Karpas-422 (cell line): Measurements from ENCODE around the gene ZNF282. TPM values are rescaled to one million over a fixed set of nuclear protein-coding genes. Genes with fewer than 3 reads are reported as not detected.

ENCODE experiments used
- DNase-seq: peaks from one replicate; pipeline ENCODE4 v3.0.0-alpha.2; 2015
- H2AFZ ChIP-seq: fragments of 200-600 bp; sonication (generic); 2 replicates; pipeline ENCODE4 v1.6.1; 2014; ENCODE audit warnings: antibody characterized with exemption, low read length, mixed read lengths
- H3K27ac ChIP-seq: fragments of 200-600 bp; sonication (generic); 2 replicates; pipeline ENCODE4 v1.5.1; 2014; ENCODE audit warnings: mild to moderate bottlenecking, low read length, moderate library complexity
- H3K27me3 ChIP-seq: fragments of 200-600 bp; sonication (generic); 2 replicates; pipeline ENCODE4 v1.6.1; 2014; ENCODE audit warnings: low read length, mixed read lengths
- H3K36me3 ChIP-seq: fragments of 200-600 bp; sonication (generic); 2 replicates; pipeline ENCODE4 v1.6.1; 2014; ENCODE audit warnings: low read length, mixed read lengths; ENCODE audit not compliant: insufficient read depth
- H3K4me1 ChIP-seq: fragments of 200-600 bp; sonication (generic); 2 replicates; pipeline ENCODE4 v1.6.1; 2014; ENCODE audit warnings: mild to moderate bottlenecking, low read length, mixed read lengths
- H3K4me2 ChIP-seq: fragments of 200-600 bp; sonication (generic); 2 replicates; pipeline ENCODE4 v1.6.1; 2014; ENCODE audit warnings: low read length, low read depth, mild to moderate bottlenecking; ENCODE audit not compliant: poor library complexity, severe bottlenecking
- H3K4me3 ChIP-seq: fragments of 200-600 bp; sonication (generic); 2 replicates; pipeline ENCODE4 v1.5.1; 2014; ENCODE audit warnings: mild to moderate bottlenecking, antibody characterized with exemption, low read length, mixed read lengths
- H3K79me2 ChIP-seq: fragments of 200-600 bp; sonication (generic); 2 replicates; pipeline ENCODE4 v1.6.1; 2014; ENCODE audit warnings: mild to moderate bottlenecking, low read length, mixed read lengths
- H3K9ac ChIP-seq: fragments of 200-600 bp; sonication (generic); 2 replicates; pipeline ENCODE4 v1.6.0; 2014; ENCODE audit warnings: low read length
- H3K9me2 ChIP-seq: fragments of 200-600 bp; sonication (generic), shearing (Covaris generic); replicated peaks from 2 replicates; pipeline ENCODE4 v1.6.0; 2014; ENCODE audit warnings: mild to moderate bottlenecking, low read length, moderate library complexity; ENCODE audit not compliant: insufficient read depth
- H3K9me3 ChIP-seq: fragments of 300-700, 200-600 bp; sonication (generic); 2 replicates; pipeline ENCODE4 v1.6.1; 2014; ENCODE audit warnings: low read length, mixed read lengths
- H4K20me1 ChIP-seq: fragments of 200-600 bp; sonication (generic); 2 replicates; pipeline ENCODE4 v1.6.1; 2014; ENCODE audit warnings: mild to moderate bottlenecking, antibody characterized with exemption, low read length, low read depth; ENCODE audit not compliant: insufficient read depth
- total RNA-seq: library from RNA; depleted of rRNA; stranded (reverse); fragments of >200 nt; shearing (Covaris generic); gene quantifications from 2 replicates; pipeline ENCODE4 v1.2.3, GENCODE V29; 2014; ENCODE audit warnings: low replicate concordance

ZNF282 gene
- total RNA-seq, 1 experiment from 2014 or later = 20.8 TPM

DNA sequence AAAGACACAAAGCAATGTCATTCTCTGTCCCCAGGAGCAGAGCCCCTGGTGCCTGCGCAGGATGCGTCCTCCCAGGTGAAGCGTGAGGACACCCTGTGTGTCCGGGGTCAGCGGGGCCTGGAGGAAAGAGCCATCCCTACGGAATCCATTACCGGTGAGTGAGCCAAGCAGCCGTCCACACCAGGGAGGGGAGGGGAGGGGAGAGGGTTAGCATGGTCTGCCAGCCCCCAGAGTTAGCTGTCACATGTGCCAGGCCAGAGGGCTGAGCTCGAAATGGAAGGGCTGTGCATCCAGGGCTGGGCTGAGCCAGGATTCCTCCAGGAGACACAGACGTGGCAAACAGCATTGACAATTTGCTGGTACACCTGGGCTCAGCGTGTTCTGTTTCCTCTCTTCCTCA is 15.2 kb downstream of the ZNF282 start:
- H2AFZ ChIP-seq = no peak overlapping the region
- H3K79me2 ChIP-seq = no peaks in the 10 kb centered on the region; the same call in 1 of the 2 replicates
- H3K4me3 ChIP-seq = no peak overlapping the region
- H3K27ac ChIP-seq = no peak overlapping the region
- no peaks in the 10 kb centered on the region for H3K9me3 ChIP-seq
- DNase-seq = no peak
- no peaks in the 10 kb centered on the region for H3K4me1 ChIP-seq
- H4K20me1 ChIP-seq = no peaks in the 10 kb centered on the region
- H3K9ac ChIP-seq = no peak overlapping the region
- H3K36me3 ChIP-seq = peaks cover 42% of the 10 kb centered on the region
- no peaks in the 10 kb centered on the region for H3K9me2 ChIP-seq
- no peaks in the 10 kb centered on the region for H3K27me3 ChIP-seq
- H3K4me2 ChIP-seq = no peak overlapping the region

DNA sequence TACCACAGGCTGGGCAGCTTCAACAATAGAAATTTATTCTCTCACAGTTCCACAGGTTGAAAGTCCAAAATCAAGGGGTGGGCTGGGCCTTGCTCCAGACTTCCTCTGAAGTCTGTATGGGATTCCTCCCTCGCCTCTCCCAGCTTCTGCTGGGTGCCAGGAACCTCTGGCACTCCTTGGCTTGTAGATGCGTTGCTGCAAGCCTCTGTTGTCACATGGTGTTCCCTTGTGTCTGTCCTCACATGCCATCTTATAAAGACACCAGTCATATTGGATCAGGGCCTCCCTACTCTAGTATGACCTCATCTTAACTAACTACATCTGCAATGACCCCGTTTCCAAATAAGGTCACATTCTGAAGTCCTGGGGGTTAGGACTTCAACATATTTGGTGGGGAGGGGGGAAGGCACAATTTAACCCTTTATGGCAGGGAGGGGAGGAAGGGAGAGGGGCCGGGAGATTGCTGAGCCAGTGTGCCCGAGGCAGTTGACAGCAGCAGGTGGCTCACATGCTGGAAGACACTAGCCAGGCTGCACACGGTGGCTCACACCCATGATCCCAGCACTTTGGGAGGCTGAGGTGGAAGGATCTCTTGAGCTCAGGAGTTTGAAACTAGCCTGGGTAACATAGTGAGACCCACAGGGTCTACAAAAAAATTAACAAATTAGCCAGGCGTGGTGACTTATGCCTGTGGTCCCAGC is 18.8 kb downstream of the ZNF282 start:
- no peak overlapping the region for H3K4me3 ChIP-seq
- no peak overlapping the region for H2AFZ ChIP-seq
- H3K9me3 ChIP-seq = no peaks in the 10 kb centered on the region
- H4K20me1 ChIP-seq = no peaks in the 10 kb centered on the region; the same call in 1 of the 2 replicates
- no peaks in the 10 kb centered on the region; the same call in 1 of the 2 replicates for H3K79me2 ChIP-seq
- H3K36me3 ChIP-seq = peaks cover 47% of the 10 kb centered on the region
- H3K4me1 ChIP-seq = no peaks in the 10 kb centered on the region
- H3K9me2 ChIP-seq = no peaks in the 10 kb centered on the region
- H3K4me2 ChIP-seq = no peak overlapping the region
- no peak overlapping the region for H3K27ac ChIP-seq
- H3K27me3 ChIP-seq = no peaks in the 10 kb centered on the region
- H3K9ac ChIP-seq = no peak overlapping the region
- DNase-seq = no peak

DNA sequence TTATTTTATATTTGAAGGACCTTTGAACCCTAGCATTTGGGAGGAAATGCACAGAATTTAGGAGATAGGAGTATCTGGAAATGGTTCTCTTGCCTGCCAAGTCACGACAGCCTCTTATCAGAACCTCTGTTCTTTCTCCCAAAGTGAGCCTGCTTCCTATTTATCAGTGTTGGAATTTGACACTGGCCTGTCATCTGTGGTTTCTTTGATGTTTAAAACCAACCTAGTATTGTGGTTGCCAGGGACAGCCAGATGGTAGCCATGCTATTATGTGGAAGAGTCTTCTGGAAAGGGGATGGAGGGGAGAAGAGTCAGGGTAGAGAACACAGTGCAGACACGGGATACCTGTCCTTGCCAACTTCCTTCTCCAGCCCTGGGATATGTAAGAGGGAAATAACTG is 21.1 kb downstream of the ZNF282 start:
- no peaks in the 10 kb centered on the region; the same call in 1 of the 2 replicates for H3K79me2 ChIP-seq
- no peaks in the 10 kb centered on the region for H3K9me3 ChIP-seq
- peaks cover 38% of the 10 kb centered on the region for H3K36me3 ChIP-seq
- no peaks in the 10 kb centered on the region for H3K9me2 ChIP-seq
- H3K27ac ChIP-seq = no peak overlapping the region
- H4K20me1 ChIP-seq = no peaks in the 10 kb centered on the region; the same call in 1 of the 2 replicates
- DNase-seq = no peak
- H3K4me1 ChIP-seq = no peaks in the 10 kb centered on the region
- H3K27me3 ChIP-seq = no peaks in the 10 kb centered on the region
- H3K9ac ChIP-seq = no peak overlapping the region
- H3K4me3 ChIP-seq = no peak overlapping the region
- H3K4me2 ChIP-seq = no peak overlapping the region
- H2AFZ ChIP-seq = no peak overlapping the region

DNA sequence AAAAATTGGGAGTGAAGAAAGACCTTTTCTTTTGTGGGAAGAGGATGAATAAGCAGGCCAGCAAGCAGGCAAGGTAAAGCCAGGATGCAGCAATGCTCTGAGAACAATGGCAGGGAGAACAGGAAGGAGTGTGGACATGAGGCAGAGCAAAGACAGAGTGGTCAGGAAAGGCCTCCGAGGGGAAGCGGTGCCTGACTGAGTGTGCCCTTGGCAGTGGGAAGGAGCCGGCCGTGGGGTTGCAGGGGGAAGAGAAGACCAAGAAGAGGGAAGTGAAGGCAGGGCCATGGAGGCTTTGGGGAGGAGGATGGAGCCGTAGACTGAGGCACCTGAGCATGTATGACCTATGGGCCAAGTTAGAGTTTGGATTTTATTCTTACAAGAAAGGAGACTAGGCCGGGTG is 22.2 kb downstream of the ZNF282 start:
- Histone ChIP-seq H3K27me3 (no peaks in the 10 kb centered on the region), H3K9me2 (no peaks in the 10 kb centered on the region), H3K4me3 (no peak overlapping the region), H3K9ac (no peak overlapping the region), H2AFZ (no peak overlapping the region), H3K36me3 (peaks cover 30% of the 10 kb centered on the region), H3K79me2 (no peaks in the 10 kb centered on the region; the same call in 1 of the 2 replicates), H4K20me1 (no peaks in the 10 kb centered on the region; the same call in 1 of the 2 replicates), H3K4me1 (no peaks in the 10 kb centered on the region), H3K27ac (no peak overlapping the region), H3K9me3 (no peaks in the 10 kb centered on the region), H3K4me2 (no peak overlapping the region)
- no peak for DNase-seq

DNA sequence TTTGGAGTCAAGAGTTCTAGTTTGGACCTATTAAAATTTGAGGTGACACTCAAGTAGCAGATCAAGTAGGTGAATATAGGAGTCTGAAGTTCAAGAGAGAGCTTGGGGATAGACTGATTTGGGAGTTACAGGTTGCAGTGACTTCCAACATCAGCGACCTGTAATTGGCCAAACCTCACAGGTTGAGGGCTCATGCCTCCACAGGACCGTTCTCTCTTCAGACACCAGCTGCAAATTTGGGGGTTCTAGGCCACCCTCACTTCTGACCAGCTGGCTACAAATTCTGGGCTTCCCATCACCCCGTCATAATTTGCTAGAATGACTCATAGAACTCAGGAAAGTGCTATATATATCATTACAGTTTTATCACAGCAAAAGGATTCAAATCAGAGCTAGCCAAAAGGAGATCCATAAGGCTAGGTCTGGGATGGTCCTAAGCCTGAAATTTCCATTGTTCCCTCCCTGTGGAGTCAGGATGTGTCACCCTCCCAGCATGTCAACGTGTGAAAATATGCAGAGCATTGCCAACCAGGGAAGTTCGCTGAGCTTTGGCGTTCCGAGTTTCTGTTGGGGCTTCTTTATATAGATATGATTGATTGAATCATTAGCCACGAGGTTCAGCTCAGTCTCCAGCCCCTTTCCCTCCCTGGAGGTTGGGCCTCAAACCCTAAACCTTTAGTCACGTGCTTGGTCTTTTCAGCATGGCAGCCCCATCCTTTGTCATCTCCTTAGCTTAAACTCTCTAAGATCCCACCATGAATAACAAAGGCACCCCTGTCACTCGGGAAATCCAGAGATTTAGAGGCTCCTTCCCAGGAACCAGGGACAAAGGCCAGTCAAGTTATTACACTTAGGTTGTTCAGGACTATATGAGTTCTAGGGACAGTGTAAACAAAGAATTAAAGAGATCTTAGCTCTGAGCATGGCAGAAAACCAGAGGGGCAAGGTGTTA is 23.4 kb downstream of the ZNF282 start:
- H3K27ac ChIP-seq = no peak overlapping the region
- H3K4me1 ChIP-seq = no peaks in the 10 kb centered on the region
- peaks cover 22% of the 10 kb centered on the region for H3K36me3 ChIP-seq
- H3K4me2 ChIP-seq = no peak overlapping the region
- DNase-seq = no peak
- H3K9me3 ChIP-seq = no peaks in the 10 kb centered on the region
- no peaks in the 10 kb centered on the region; the same call in 1 of the 2 replicates for H4K20me1 ChIP-seq
- H3K9ac ChIP-seq = no peak overlapping the region
- H3K9me2 ChIP-seq = no peaks in the 10 kb centered on the region
- no peaks in the 10 kb centered on the region for H3K27me3 ChIP-seq
- H3K4me3 ChIP-seq = no peak overlapping the region
- H3K79me2 ChIP-seq = no peaks in the 10 kb centered on the region; the same call in 1 of the 2 replicates
- H2AFZ ChIP-seq = no peak overlapping the region

DNA sequence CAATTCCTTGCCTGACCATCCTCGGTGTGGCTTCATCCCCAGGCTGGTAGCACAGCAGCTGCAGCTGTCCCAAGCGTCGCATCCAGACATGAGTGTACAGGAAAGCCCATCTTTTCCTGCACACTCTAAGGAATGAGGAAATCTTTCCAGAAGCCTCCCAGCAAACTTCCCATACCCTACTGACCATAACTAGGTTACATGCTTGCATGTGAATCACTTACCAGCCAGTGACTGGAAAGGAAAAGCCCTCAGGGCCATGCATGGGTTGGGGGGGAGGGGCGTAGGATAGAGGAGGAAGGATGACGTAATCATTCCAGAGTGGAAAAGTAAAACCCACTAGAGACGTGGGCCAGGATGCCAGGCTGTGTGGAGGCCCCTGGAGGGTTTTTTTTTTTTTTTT is 25.2 kb downstream of the ZNF282 start:
- 0 out of 2 replicates have a peak, but pooled peaks cover 14% of the 10 kb centered on the region for H3K36me3 ChIP-seq
- H3K9me2 ChIP-seq = no peaks in the 10 kb centered on the region
- H4K20me1 ChIP-seq = no peaks in the 10 kb centered on the region; the same call in 1 of the 2 replicates
- H3K4me1 ChIP-seq = no peaks in the 10 kb centered on the region
- no peak overlapping the region for H2AFZ ChIP-seq
- no peak overlapping the region for H3K27ac ChIP-seq
- H3K4me3 ChIP-seq = no peak overlapping the region
- H3K4me2 ChIP-seq = no peak overlapping the region
- no peak for DNase-seq
- no peaks in the 10 kb centered on the region for H3K9me3 ChIP-seq
- no peaks in the 10 kb centered on the region for H3K79me2 ChIP-seq
- no peaks in the 10 kb centered on the region for H3K27me3 ChIP-seq
- H3K9ac ChIP-seq = no peak overlapping the region

DNA sequence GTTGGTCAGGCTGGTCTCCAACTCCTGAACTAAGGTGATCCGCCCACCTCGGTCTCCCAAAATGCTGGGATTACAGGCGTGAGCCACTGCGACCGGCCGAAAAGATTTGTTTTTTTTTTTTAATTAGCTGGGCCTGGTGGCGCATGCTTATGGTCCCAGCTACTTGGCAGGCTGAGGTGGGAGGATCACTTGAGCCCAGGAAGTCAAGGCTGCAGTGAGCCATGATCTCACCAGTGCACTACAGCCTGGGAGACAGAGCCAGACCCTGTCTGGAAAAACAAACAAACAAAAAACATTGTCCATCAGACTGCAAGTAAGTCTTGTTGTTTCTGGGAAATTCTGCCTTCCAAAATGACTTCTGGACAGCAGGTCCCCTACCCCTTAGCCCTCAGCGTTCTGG is 27.8 kb downstream of the ZNF282 start:
- no peak overlapping the region for H3K27ac ChIP-seq
- H3K36me3 ChIP-seq = 0 out of 2 replicates have a peak, but pooled peaks cover 6% of the 10 kb centered on the region
- no peaks in the 10 kb centered on the region for H3K27me3 ChIP-seq
- H3K9ac ChIP-seq = no peak overlapping the region
- H3K4me3 ChIP-seq = no peak overlapping the region
- H3K4me1 ChIP-seq = no peaks in the 10 kb centered on the region
- no peaks in the 10 kb centered on the region for H3K9me2 ChIP-seq
- H3K79me2 ChIP-seq = no peaks in the 10 kb centered on the region
- no peak for DNase-seq
- no peak overlapping the region for H3K4me2 ChIP-seq
- H4K20me1 ChIP-seq = no peaks in the 10 kb centered on the region; the same call in 1 of the 2 replicates
- no peak overlapping the region for H2AFZ ChIP-seq
- no peaks in the 10 kb centered on the region for H3K9me3 ChIP-seq

DNA sequence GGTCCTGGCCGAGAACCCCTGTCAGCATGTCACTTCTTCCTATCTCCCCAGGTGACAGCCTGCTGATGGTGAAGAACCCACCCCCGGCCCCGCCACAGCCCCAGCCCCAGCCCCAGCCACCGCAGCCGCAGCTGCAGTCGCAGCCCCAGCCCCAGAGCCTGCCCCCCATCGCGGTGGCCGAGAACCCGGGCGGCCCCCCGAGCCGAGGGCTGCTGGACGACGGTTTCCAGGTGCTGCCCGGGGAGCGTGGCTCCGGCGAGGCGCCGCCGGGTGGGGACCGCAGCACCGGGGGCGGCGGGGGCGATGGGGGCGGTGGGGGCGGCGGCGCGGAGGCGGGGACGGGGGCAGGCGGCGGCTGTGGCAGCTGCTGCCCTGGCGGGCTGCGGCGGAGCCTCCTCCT is 28.4 kb downstream of the ZNF282 start:
- Histone ChIP-seq H3K9ac (no peak overlapping the region), H3K79me2 (no peaks in the 10 kb centered on the region), H3K27ac (no peak overlapping the region), H3K9me3 (no peaks in the 10 kb centered on the region), H3K4me2 (no peak overlapping the region), H3K36me3 (0 out of 2 replicates have a peak, but pooled peaks cover 3% of the 10 kb centered on the region), H3K4me1 (no peaks in the 10 kb centered on the region), H3K4me3 (no peak overlapping the region), H2AFZ (no peak overlapping the region), H4K20me1 (no peaks in the 10 kb centered on the region), H3K27me3 (no peaks in the 10 kb centered on the region), H3K9me2 (no peaks in the 10 kb centered on the region)
- DNase-seq = no peak
